K562 (cell line): Measurements from ENCODE around the gene FILIP1. TPM values are rescaled to one million over a fixed set of nuclear protein-coding genes. Genes with fewer than 3 reads are reported as not detected.

Experiments
- ATAC-seq: fragments of 200-7000 bp; cut with Tn5 transposase; 3 replicates; pipeline ENCODE4 v1.9.1; 2020; ENCODE audit warnings: moderate library complexity
- BruUV-seq: library from RNA; stranded (reverse); fragments of 400-500 nt; replicated peaks from 2 replicates; lab custom pipeline; 2021; lab: Mats Ljungman, UMichigan
- CTCF ChIA-PET: fragments of 300-600 bp; formaldehyde crosslinking; extraction: SDS; loops from one replicate; lab custom pipeline; 2021; ENCODE audit warnings: low intra/inter-chr PET ratio; lab: Yijun Ruan, JAX
- POLR2A ChIA-PET: fragments of 300-600, 350-650 bp; sonication (Branson Sonifier 250); formaldehyde crosslinking; extraction: SDS; loops from one replicate; lab custom pipeline; 2021; ENCODE audit warnings: antibody characterized with exemption, inconsistent platforms; lab: Yijun Ruan, JAX
- DNase-seq, 4 experiments: peaks; one replicate each; pipeline versions ENCODE4 v3.0.0 to v3.0.0-alpha.2; 2011 to 2018; ENCODE audit warnings: low spot score in 3 of 4, mixed read lengths in 3 of 4; ENCODE audit errors: extremely low read depth in 1 of 4
- FAIRE-seq: peaks from 2 replicates; lab custom pipeline; 2011; peaks lifted over from hg19 to GRCh38; lab: Jason Lieb, UNC
- H2AFZ ChIP-seq: 2 replicates; pipeline ENCODE4 v1.6.0; 2011; ENCODE audit warnings: low read depth, low read length, control low read depth, inconsistent platforms
- H3K27ac ChIP-seq: fragments of 200-600 bp; 3 replicates; pipeline ENCODE4 v1.8.0; 2011; ENCODE audit warnings: low read depth, mild to moderate bottlenecking, control low read depth, inconsistent platforms, low read length, moderate library complexity, mixed read lengths; ENCODE audit errors: extremely low read depth
- H3K27me3 ChIP-seq, 2 experiments: fragments of 300-600 bp in 1 of 2; 2 replicates in 1 of 2; 3 replicates in 1 of 2; pipeline versions ENCODE4 v1.6.0 to v1.8.0; 2011; ENCODE audit warnings: inconsistent platforms in 2 of 2, low read length in 2 of 2, mild to moderate bottlenecking in 1 of 2, mixed read lengths in 1 of 2, moderate library complexity in 1 of 2; ENCODE audit not compliant: control insufficient read depth in 2 of 2, insufficient read depth in 2 of 2
- H3K36me3 ChIP-seq: fragments of 300-600 bp; 3 replicates; pipeline ENCODE4 v1.8.0; 2011; ENCODE audit warnings: mild to moderate bottlenecking, low read length, inconsistent platforms; ENCODE audit not compliant: control insufficient read depth, insufficient read depth
- H3K4me1 ChIP-seq, 2 experiments: fragments of 200-600 bp in 1 of 2; replicated peaks in 1 of 2; 2 replicates in 1 of 2; 3 replicates in 1 of 2; pipeline versions ENCODE4 v1.5.1 to v1.8.0; 2011; ENCODE audit warnings: inconsistent platforms in 2 of 2, low read length in 2 of 2, mild to moderate bottlenecking in 1 of 2, mixed read lengths in 1 of 2, moderate library complexity in 1 of 2; ENCODE audit not compliant: control insufficient read depth in 2 of 2, insufficient read depth in 2 of 2
- H3K4me2 ChIP-seq: 2 replicates; pipeline ENCODE4 v1.6.1; 2011; ENCODE audit warnings: low read length, control low read depth, inconsistent platforms, mixed read lengths; ENCODE audit not compliant: insufficient read depth
- H3K4me3 ChIP-seq: fragments of 200-600 bp; sonication (generic), shearing (Covaris generic); 2 replicates; pipeline ENCODE4 v1.5.1; 2016; ENCODE audit warnings: control low read depth, inconsistent platforms
- H3K79me2 ChIP-seq: fragments of 200-600 bp; 3 replicates; pipeline ENCODE4 v1.8.0; 2011; ENCODE audit warnings: low read length, inconsistent platforms; ENCODE audit not compliant: control insufficient read depth, insufficient read depth
- H3K9ac ChIP-seq, 2 experiments: 2 replicates each; pipeline versions ENCODE4 v1.6.0 to v1.6.1; 2011; ENCODE audit warnings: low read depth in 2 of 2, low read length in 2 of 2, control low read depth in 1 of 2, inconsistent platforms in 1 of 2, mild to moderate bottlenecking in 1 of 2, mixed read lengths in 1 of 2; ENCODE audit not compliant: insufficient read depth in 1 of 2
- H3K9me1 ChIP-seq: one replicate; pipeline ENCODE4 v1.6.0; 2011; ENCODE audit warnings: inconsistent platforms, mild to moderate bottlenecking, low read length, moderate library complexity; ENCODE audit not compliant: control insufficient read depth, insufficient read depth
- H3K9me3 ChIP-seq: replicated peaks from 2 replicates; pipeline ENCODE4 v1.5.1; 2011; ENCODE audit warnings: low read depth, low read length, inconsistent platforms; ENCODE audit not compliant: control insufficient read depth, insufficient read depth
- H4K20me1 ChIP-seq: replicated peaks from 2 replicates; pipeline ENCODE4 v1.6.1; 2011; ENCODE audit warnings: low read length, inconsistent platforms, mixed read lengths; ENCODE audit not compliant: control insufficient read depth, insufficient read depth
- CEBPB ChIP-seq: fragments of 450-650 bp; IDR thresholded peaks from 2 replicates; pipeline ENCODE4 v1.6.1; 2016; ENCODE audit warnings: missing genetic modification characterization, missing compliant biosample characterization
- HMGN3 ChIP-seq: IDR thresholded peaks from 2 replicates; pipeline ENCODE4 v1.6.1; 2011; ENCODE audit warnings: borderline replicate concordance, low read depth, mild to moderate bottlenecking, mixed read lengths, low read length; ENCODE audit not compliant: insufficient read length; ENCODE audit errors: extremely low read depth
- ID3 ChIP-seq, 2 experiments: fragments of 250-450 bp in 1 of 2; fragments of 450-650 bp in 1 of 2; sonication (Bioruptor Pico) in 1 of 2; IDR thresholded peaks; 2 replicates each; pipeline versions ENCODE4 v1.6.1 to v1.8.0; 2016 to 2021; ENCODE audit warnings: mild to moderate bottlenecking in 2 of 2, moderate library complexity in 2 of 2, missing compliant biosample characterization in 1 of 2, missing genetic modification characterization in 1 of 2
- KAT8 ChIP-seq: fragments of 450-650 bp; IDR thresholded peaks from 2 replicates; pipeline ENCODE4 v1.6.1; 2016; ENCODE audit warnings: low read depth, mild to moderate bottlenecking
- KLF16 ChIP-seq: IDR thresholded peaks from 2 replicates; pipeline ENCODE4 v1.6.1; 2016; ENCODE audit warnings: antibody characterized with exemption
- MECOM ChIP-seq: fragments of 250-450 bp; sonication (Bioruptor Pico); IDR thresholded peaks from 2 replicates; pipeline ENCODE4 v1.8.0; 2022; ENCODE audit warnings: inconsistent platforms
- MED1 ChIP-seq: sonication (generic); formaldehyde crosslinking; IDR thresholded peaks from 2 replicates; pipeline ENCODE4 v1.8.1; 2023; ENCODE audit warnings: missing genetic modification reagents, borderline replicate concordance
- MTF1 ChIP-seq: fragments of 250-450 bp; sonication (Bioruptor Pico); IDR thresholded peaks from 2 replicates; pipeline ENCODE4 v1.9.0; 2021; ENCODE audit warnings: moderate library complexity, mild to moderate bottlenecking, inconsistent platforms, borderline replicate concordance
- NBN ChIP-seq: fragments of 450-650 bp; IDR thresholded peaks from 2 replicates; pipeline ENCODE4 v1.6.1; 2016; ENCODE audit warnings: low read depth, mild to moderate bottlenecking
- OTX1 ChIP-seq: fragments of 450-650 bp; formaldehyde crosslinking; IDR thresholded peaks from 2 replicates; pipeline ENCODE4 v1.4.0; 2022; ENCODE audit warnings: mild to moderate bottlenecking
- POU5F1 ChIP-seq: fragments of 150-350 bp; IDR thresholded peaks from 2 replicates; pipeline ENCODE4 v1.6.1; 2014; ENCODE audit warnings: borderline replicate concordance, low read length, low read depth, mild to moderate bottlenecking; ENCODE audit not compliant: partially characterized antibody
- PYGO2 ChIP-seq: fragments of 450-650 bp; IDR thresholded peaks from 2 replicates; pipeline ENCODE4 v1.6.1; 2016; ENCODE audit warnings: mild to moderate bottlenecking, missing genetic modification characterization, moderate library complexity, missing compliant biosample characterization
- RBFOX2 ChIP-seq: fragments of 200-400 bp; formaldehyde crosslinking; IDR thresholded peaks from 2 replicates; pipeline ENCODE4 v1.6.1; 2017; ENCODE audit warnings: low read depth, mild to moderate bottlenecking, low read length, moderate library complexity
- THRAP3 ChIP-seq: fragments of 450-650 bp; IDR thresholded peaks from 2 replicates; pipeline ENCODE4 v1.6.1; 2016; ENCODE audit warnings: mild to moderate bottlenecking, inconsistent platforms, borderline replicate concordance
- ZNF354B ChIP-seq: fragments of 250-450 bp; sonication (Bioruptor Pico); IDR thresholded peaks from 2 replicates; pipeline ENCODE4 v1.4.0; 2020
- WGBS: fragments of 100-300 bp; shearing (Covaris generic); methylation state at CpG from one replicate; pipeline ENCODE4 v1.1.6; 2016; ENCODE audit warnings: low coverage, mixed read lengths; ENCODE audit not compliant: insufficient coverage; ENCODE audit errors: missing lambda C conversion rate; 5-methylcytosine and 5-hydroxymethylcytosine counted together
- in situ Hi-C: fragments of 300-500 bp; cut with MboI; formaldehyde crosslinking; loops from 4 replicates; pipeline ENCODE4 v1.15.0; 2018; ENCODE audit warnings: inconsistent platforms, mixed read lengths
- intact Hi-C: fragments of 100-400 bp; cut with micrococcal nuclease; formaldehyde crosslinking; loops from 2 replicates; pipeline ENCODE4 v1.14.2; 2022
- polyA plus RNA-seq, 8 experiments: library from polyadenylated mRNA; depleted of rRNA in 4 of 8; stranded (reverse) in 5 of 8; unstranded in 3 of 8; fragments of >200 nt; fragmentation: Nextera tagmentation in 2 of 8; fragmentation: Illumina TruSeq in 1 of 8; extraction: Ambion mirVana in 2 of 8; extraction: Trizol in 1 of 8; gene quantifications; 2 replicates each; pipeline versions ENCODE4 v1.2.1 to v1.2.3, GENCODE V29; 2011 to 2014; ENCODE audit warnings: inconsistent platforms in 1 of 8, missing spikeins in 1 of 8
- total RNA-seq, 7 experiments: library from RNA; depleted of rRNA in 6 of 7; stranded (reverse); fragments of >200 nt in 6 of 7; fragmentation: Illumina TruSeq in 2 of 7; extraction: Trizol in 2 of 7; gene quantifications; 2 replicates each; pipeline versions ENCODE4 v1.2.1 to v1.2.3, GENCODE V29; 2011 to 2021; ENCODE audit warnings: low replicate concordance in 1 of 7
- TF ChIP-seq, protein P1 (sequence below): fragments of 250-450 bp; sonication (Bioruptor Pico); IDR thresholded peaks from 2 replicates; pipeline ENCODE4 v1.4.0; 2020

Gene FILIP1
- total and polyA plus RNA-seq, 9 of the 15 experiments (the other 6 are each of a cell fraction or from before 2014, with no cell fraction given) = 0.03 to 0.25 (median 0.10) TPM; not detected in 1

GRCh38 chr6:75327807-75328206 is 165.8 kb downstream of the FILIP1 start (continued):
- TF ChIP-seq THRAP3 (no peak), ZNF354B (CRISPR knock-in tag) (no peak), HMGN3 (no peak), CEBPB (peak; percentile 42), OTX1 (CRISPR knock-in tag) (no peak), RBFOX2 (no peak), POU5F1 (no peak), MECOM (CRISPR knock-in tag) (no peak)

DNA sequence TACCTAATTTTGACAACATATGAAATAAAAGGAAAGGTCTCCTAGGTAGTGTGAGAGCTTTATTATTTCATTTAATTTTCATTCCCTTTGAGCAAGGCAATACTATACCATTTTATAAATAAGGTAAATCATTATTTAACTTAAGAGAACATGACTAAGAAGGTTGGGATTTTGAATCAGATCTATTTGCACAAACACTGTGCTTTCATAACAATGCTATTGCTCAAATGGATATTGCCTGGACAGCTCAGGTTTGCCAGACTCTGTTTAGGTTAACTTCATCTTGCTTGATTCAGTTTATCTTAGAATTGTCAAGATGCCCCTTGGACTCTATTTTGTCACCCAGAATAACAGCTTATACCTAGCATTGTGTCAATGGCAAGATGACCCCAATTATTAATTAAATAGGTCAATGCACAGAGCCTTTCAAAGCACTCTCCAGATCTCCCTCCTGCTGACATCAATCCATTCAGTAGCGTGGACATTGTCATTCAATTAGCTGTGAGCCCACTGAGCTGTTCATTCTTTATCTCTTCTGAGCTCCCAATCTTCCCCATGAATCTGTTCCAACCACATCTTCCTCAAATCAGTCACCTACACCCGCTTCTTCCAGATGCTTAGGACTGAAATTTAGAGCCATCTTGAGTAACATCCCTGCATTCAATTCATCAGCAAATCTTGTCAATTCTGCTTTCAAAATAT is 166.9 kb downstream of the FILIP1 start:
- WGBS = 0% methylated on average over 2 of the region's 2 CpGs
- DNase-seq (no peak), ATAC-seq (no peak), FAIRE-seq (no peak)
- H2AFZ ChIP-seq = no peak overlapping the region
- peaks cover 0 to 2% of the 10 kb centered on the region in 2 experiments; a peak in 3 of 5 replicates for H3K27me3 ChIP-seq
- POLR2A ChIA-PET = interaction anchor here (0.7 to 1.2 kb wide), 2 partner anchors 13 to 184 kb away, joined by 3 to 4 read pairs; no protein-coding TSS in a partner anchor
- no peaks in the 10 kb centered on the region for H3K36me3 ChIP-seq
- H3K27ac ChIP-seq = no peak overlapping the region
- in situ Hi-C loops (no loop called here), intact Hi-C loops (no loop called here)
- CTCF ChIA-PET = no interaction called here
- H3K4me1 ChIP-seq = no peaks in the 10 kb centered on the region
- H3K4me3 ChIP-seq = no peak overlapping the region
- H4K20me1 ChIP-seq = no peaks in the 10 kb centered on the region
- H3K9ac ChIP-seq = no peak overlapping the region
- H3K9me1 ChIP-seq = no peaks in the 10 kb centered on the region
- H3K9me3 ChIP-seq = no peaks in the 10 kb centered on the region
- H3K79me2 ChIP-seq = no peaks in the 10 kb centered on the region
- H3K4me2 ChIP-seq = no peak overlapping the region
- no TSS peak for BruUV-seq
- no peak for TF ChIP-seq MED1
- TF ChIP-seq, protein P1, sequence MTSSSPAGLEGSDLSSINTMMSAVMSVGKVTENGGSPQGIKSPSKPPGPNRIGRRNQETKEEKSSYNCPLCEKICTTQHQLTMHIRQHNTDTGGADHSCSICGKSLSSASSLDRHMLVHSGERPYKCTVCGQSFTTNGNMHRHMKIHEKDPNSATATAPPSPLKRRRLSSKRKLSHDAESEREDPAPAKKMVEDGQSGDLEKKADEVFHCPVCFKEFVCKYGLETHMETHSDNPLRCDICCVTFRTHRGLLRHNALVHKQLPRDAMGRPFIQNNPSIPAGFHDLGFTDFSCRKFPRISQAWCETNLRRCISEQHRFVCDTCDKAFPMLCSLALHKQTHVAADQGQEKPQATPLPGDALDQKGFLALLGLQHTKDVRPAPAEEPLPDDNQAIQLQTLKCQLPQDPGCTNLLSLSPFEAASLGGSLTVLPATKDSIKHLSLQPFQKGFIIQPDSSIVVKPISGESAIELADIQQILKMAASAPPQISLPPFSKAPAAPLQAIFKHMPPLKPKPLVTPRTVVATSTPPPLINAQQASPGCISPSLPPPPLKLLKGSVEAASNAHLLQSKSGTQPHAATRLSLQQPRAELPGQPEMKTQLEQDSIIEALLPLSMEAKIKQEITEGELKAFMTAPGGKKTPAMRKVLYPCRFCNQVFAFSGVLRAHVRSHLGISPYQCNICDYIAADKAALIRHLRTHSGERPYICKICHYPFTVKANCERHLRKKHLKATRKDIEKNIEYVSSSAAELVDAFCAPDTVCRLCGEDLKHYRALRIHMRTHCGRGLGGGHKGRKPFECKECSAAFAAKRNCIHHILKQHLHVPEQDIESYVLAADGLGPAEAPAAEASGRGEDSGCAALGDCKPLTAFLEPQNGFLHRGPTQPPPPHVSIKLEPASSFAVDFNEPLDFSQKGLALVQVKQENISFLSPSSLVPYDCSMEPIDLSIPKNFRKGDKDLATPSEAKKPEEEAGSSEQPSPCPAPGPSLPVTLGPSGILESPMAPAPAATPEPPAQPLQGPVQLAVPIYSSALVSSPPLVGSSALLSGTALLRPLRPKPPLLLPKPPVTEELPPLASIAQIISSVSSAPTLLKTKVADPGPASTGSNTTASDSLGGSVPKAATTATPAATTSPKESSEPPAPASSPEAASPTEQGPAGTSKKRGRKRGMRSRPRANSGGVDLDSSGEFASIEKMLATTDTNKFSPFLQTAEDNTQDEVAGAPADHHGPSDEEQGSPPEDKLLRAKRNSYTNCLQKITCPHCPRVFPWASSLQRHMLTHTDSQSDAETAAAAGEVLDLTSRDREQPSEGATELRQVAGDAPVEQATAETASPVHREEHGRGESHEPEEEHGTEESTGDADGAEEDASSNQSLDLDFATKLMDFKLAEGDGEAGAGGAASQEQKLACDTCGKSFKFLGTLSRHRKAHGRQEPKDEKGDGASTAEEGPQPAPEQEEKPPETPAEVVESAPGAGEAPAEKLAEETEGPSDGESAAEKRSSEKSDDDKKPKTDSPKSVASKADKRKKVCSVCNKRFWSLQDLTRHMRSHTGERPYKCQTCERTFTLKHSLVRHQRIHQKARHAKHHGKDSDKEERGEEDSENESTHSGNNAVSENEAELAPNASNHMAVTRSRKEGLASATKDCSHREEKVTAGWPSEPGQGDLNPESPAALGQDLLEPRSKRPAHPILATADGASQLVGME (CRISPR knock-in tag) = no peak
- no peak for TF ChIP-seq KAT8
- no peak for TF ChIP-seq NBN
- no peak for TF ChIP-seq PYGO2 (tag)
- no peak for TF ChIP-seq ID3 (CRISPR knock-in tag; IDR thresholded peaks at IDR 0.05)
- TF ChIP-seq ID3 (tag; IDR thresholded peaks at IDR 0.05) = no peak
- no peak for TF ChIP-seq MTF1 (CRISPR knock-in tag)
- TF ChIP-seq KLF16 = no peak
